Measurements from ENCODE around the gene DPYSL4.

Gene DPYSL4

DNA sequence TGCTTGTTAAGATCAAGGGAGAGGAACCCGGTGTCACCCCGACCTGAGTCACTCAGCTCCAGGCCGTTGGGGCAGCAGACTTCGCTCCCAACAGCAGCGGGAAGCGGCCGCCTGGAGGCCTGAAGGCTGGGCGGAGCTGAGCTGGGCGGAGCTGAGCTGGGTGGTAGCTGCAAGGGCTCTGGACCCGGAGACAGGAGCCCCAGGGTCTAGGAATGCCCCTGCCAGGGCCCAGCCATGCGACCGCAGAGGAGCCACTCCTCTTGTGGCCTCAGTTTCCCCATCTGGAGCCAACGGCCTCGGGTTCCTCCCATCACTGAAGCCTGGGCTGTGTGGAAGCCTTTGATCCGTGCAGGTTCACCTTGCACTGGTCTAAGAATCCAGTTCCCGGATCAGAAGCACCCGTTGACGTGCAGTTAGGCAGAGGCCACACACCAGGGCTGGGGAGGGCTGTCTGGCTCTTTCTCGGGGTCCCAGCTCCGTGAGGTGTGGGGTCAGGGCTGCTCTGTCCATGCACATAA is 21.9 kb upstream of the DPYSL4 start:
- no peak for DNase-seq

GRCh38 chr10:132165416-132165980 is 21.2 kb upstream of the DPYSL4 start:
- DNase-seq: no peak

GRCh38 chr10:132166216-132166950 is 20.4 kb upstream of the DPYSL4 start:
- DNase-seq: no peak

GRCh38 chr10:132167041-132167674 is 19.6 kb upstream of the DPYSL4 start:
- DNase-seq: no peak

DNA sequence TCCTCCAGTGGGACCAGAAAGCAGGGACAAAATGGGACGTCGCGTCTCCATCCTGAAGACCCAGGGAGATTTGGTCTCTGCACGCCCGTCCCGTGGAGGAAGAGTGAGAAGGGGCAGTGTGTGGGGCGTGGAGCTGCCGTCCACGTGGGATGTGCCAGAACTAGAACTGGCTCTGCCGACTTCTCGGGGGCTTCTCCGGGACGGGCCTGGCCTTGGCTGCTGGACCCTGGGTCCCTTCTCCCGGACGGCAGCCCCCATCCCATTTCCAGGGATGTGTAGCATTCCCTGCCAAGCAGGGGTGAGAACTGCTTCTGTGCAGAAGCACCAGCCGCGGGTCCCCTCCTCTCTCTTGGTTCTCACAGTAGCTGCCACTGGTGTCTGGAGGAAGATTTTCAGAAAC is 18.8 kb upstream of the DPYSL4 start:
- no peak for DNase-seq

- DNase-seq: no peak
Observed at GRCh38 chr10:132168571-132169030, 18.1 kb upstream of the DPYSL4 start.

- no peak for DNase-seq
Observed at GRCh38 chr10:132169031-132169765, 17.6 kb upstream of the DPYSL4 start.

DNA sequence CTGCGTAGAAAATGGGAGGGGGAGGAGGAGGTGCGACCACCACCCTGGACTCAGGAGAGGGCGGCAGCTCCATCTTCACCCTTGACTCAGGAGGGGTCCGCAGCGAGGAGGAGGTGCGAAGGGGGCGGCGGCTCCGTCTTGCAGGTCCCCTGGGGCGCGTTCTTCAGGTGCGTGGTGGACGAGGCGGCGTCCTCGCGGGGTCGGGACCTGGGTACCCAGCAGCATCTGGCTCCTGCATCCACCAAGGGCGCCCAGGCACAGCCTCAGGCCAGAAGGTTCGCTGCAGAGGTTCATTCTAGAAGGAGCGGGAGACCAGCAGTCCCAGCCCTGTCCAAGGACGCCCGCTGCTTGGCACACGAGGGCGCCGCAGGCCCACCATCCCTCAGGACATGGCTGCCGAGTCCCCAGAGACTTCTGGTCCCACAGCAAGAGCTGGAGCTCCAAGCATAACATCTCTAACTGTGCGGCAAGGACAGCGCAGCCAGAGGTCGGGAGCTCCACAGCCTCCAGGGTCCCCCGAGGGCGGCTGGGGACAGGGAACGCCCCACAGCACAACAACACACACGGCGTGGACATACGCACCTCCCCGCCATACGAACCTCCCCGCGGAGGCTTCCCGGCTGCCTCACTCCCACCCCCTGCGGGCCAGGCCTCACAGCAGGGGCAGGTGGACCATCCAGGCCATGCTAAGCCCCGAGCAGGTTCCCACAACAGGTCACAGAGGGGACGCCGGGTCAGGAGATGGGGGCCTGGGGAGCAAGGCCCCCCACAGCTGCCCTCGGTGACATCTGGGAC is 16.8 kb upstream of the DPYSL4 start:
- no peak for DNase-seq

DNA sequence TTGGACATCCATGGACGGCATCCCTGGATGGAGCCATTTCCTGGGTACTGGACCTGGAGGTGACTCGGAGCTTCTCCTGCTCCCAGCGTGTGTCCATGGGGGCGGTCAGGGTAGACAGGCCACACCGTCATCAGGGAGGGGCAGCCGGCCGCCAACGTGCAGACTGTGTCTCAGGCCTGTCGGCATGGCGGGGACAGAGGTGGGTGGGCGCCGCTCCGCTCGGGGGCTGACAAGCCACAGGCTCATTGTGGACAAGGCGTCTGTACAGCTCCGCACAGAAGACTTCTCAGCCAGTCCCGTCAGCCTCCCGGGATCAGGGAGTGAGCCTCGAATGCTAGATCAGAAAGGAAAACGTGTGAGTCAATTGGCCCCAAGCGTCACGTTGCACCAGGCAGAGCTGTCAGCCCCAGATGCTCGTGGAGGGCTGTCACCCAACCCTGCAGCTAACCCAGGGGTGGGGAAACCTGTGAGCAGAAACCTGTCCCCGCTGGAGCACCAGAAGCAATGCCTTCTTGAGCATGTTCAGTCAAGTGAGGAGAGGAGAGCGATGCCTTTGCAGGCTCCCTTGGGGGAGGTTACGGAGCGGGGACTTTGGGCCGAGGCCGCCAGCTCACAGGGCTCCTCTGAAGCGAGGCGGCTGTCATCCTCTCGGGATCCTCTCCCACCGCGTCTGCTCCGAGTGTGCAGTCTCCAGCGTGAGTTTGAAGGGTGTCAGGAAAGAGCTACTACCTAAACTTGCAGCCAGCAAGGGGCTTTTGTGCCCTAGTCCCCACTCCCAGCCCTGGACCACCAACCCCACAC is 16.0 kb upstream of the DPYSL4 start:
- DNase-seq: no peak

DNA sequence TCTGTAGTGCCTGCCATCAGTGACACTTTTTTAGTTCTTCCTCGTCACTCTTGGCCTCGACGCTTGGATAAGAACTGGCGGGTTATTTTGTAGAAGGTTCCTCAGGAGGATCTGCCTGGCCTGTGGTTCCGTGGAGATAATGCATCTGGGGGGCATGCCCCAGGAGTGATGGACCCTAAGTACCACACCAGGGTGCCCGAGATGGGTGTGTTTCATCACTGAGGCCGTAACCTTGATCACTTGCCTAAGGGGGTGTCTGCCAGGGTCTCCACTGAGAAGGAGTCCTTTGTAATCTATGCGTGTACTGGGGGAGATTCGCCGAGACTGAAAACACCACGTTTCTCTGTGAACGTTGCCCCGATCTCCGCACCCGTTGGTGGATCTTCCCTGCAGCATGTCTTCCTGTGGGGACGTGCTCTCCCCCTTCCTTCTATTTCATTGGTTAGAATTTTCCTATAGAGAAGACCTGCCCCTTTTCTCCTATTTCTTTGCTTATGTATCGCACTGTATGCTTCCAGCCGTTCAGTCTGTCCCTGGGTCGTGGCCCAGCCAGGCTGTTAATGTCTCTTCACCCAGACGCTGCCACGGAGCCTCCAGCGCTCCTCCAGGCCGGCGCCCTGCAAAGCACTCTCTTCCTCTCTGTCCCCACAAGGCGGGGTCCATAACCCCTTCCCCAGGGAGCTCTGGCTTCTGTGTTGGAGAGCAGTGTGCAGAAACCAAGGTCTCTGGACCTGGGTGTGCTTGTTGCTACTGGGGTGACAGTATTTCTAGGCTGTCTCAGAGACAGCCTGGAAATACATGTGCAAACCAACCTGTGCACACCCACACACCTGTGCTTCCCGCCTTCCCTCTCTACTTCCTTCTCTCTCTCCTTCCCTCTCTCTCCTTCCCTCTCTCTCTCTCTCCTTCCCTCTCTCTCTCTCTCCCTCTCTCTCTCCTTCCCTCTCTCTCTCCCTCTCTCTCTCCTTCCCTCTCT is 14.4 kb upstream of the DPYSL4 start:
- DNase-seq: no peak

DNA sequence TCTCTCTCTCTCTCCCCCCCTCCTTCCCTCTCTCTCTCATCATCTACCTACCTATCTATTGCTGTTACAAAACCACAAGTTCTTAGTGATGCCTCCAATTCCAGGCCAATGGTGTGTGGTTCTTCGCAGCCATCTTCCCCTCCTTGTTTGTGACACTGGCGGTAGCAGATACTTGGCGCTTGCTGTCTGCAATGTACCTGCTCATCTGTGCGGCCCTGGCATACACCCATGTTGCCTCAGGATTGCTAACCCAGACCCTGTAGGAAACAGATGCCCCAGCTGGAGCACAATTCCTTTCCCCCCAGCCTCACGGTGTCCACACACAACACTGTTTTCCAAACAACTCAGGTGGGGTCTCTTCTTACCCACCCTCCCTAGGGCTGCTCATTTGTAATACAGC is 13.6 kb upstream of the DPYSL4 start:
- no peak for DNase-seq

DNA sequence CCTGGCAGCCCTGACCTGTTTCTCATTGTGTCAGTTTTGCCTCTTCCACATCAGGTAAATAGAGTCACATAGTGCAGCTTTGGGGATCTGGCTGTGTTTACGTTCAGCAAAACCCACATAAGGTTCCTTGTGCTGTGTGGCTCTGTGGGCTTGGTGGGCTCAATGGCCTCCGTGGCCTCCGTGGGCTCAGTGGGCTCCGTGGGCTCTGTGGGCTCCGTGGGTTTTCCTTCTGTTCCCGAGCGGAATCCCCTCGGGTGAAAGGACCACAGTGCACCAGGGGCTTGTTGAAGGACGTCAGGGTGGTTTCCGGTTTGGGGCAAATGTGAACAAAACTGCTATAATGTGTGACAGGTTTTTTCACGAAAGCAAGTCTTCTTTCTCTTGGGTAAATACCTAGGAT is 12.5 kb upstream of the DPYSL4 start:
- no peak for DNase-seq

GRCh38 chr10:132175408-132175807 is 11.3 kb upstream of the DPYSL4 start:
- no peak for DNase-seq

GRCh38 chr10:132175907-132176581 is 10.7 kb upstream of the DPYSL4 start:
- no peak for DNase-seq

DNA sequence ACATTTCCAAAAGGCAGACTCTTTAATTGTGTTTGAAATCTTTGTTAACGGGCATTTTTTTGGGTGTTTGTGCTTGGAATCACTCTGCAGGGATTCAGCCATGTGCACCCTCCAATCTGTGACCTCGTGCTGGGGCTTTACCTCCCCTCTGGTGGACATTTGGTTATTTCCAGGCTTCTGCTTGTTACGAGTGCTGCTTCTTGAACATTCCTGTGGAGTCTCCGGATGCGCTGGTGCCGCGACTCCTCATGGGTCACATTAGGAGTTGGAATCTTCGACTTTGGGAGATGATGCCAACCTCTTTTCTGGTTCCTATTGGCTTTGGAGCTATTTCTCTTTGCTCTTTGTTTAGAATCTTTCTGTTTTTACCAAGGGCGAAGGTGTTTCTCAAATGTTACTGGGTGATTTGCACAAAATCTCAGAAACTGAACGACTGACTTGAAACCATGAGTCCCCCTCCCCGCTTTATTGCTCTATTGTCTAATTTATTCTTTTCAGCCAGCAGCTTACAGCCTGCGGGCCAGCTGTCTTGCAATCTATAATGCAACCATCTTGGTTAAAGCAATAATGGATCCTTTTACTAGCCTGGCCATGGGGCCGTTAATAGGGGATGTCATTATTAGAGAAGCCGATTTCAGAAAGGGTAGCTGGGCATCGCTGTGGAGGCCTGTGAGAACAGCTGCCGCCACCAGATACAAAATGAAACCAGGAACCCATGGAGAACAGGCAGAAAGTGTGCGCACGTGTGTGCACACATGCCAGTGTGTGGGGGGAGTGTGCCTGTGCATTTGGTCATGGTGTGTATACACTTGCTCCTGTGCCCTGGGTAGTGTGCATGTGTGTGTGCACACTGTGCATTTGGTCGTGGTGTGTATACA is 9.9 kb upstream of the DPYSL4 start:
- no peak for DNase-seq

DNA sequence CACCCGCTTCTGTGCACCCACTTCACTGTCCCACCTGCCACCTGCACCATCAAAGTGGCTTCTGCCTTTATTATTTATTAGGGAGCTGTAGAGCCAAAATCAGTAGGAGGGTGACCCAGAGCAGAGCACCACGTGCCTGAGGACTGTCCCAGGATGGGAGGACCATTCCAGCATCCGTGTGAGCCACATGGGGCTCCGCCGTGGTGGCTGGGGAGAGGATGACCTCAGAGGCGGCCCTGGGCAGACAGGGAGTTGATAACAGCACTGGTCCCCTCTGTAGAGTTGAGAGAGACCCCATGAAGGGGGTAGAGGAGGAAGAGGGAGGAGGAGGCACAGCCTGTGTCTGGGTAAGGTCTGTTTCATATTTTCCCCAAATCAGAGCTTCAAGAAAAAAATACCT is 8.7 kb upstream of the DPYSL4 start:
- no peak for DNase-seq

DNA sequence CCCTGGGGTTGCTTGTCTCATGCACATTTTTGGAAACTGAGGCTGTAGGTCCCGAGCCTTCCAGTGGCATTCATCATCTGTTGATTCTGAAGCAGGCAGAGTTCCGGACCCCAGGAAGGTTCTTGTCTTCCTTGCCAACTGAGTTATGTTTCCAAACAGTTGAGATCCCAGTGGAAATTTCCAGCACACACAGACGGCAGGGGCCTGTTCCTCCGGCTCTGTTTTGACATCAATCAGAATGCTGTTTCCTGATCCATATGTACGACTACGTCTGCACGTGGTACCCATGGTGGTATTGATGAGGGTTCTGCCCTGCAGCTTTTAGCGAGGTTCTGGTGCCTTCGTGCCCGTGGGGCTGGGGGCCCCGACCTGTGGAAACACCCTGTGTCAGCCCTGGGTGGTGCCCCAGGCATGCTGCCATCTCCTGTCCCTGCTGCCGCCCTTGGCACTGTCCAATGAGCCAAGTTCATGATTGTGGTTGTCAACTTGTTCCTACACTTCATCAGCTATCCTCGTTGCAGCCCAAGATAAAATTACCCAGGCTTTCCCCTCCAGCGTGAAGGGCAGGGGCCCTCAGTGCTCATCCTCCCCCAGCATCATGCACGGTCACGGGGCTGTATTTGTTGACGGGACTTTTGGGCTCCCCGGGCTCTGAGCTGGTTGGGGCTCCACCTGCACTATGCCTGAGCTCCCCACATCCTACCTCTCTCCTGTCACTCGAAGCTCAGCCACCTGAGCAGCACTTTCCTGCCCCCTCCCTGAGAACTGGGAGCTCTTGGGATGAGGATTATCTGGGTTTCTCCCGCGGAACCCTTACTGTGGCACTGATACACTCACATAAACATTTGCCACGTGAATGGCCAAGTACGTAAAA is 7.8 kb upstream of the DPYSL4 start:
- DNase-seq: no peak

All from CD4-positive, alpha-beta T cell treated with Interleukin-4 for 1 hour (primary cell).